ENCODE data around the gene GNG2. TPM values are rescaled to one million over a fixed set of nuclear protein-coding genes. Genes with fewer than 3 reads are reported as not detected.

GNG2 gene
- total and polyA plus RNA-seq, 10 donors, result 23.6 to 180 (median 99.1) TPM

DNA sequence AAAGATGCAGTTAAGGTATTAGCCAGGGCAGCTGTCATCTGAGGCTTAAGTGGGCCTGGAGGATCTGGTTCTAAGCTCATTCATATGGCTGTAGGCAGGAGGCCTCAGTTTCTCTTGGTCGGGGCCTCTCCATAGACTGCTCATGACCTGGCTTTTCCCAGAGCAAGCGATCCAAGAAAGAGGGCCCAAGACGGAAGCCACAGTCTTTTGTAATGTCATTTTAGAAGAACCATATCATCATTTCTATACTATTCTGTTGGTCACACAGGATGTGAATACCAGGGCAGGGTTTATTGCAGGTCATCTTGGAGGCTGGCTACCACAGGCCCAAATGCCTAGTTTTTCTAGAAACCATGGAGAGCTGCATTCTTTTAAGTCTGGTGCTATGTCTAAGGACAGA is 47.7 kb downstream of the GNG2 start:
- intact Hi-C loops (cut with DNase I; ENCODE audit: low total_unique reads), result no loop called here
- WGBS, 5 donors, result 72 to 89% (median 83%) methylated on average over 3 of the region's 3 CpGs
- no peak for DNase-seq

DNA sequence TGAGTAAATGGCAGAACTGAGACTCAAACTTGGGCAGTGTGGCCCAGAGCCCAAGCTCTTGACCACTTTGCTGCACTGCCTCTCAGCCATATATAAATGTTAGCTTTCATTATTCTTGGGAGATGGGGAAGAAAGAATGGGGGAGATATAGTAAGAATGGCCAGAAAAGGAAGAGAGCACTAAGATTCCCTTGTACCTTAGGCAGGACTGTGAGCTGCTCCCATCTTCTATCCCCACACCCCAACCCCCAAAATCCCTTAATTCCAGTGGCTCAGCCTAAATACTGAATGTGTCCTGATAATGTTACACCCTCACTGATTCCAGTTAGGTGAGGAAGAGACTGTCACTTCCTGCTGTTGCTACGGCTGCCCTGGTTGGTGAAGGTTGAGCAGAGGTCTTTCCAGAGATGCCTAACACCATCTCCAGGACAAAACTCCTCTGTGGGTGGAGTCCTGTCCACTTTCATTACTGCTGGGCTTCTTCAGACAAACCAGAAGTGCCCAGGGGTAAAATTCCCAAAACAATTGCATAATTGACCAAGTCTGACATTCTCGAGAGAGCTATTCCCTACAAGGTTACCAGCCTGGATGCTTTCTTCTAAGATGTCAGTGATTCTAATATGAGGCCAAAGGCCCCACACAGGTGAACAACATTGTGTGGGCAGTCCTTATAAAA is 51.8 kb downstream of the GNG2 start:
- no peak for TF ChIP-seq CTCF (IDR thresholded peaks at IDR 0.05 in 8 of 11, conservative IDR thresholded peaks at IDR 0.05 in 3 of 11)
- no peak for TF ChIP-seq POLR2A (IDR thresholded peaks at IDR 0.05)
- TF ChIP-seq POLR2AphosphoS5 (IDR thresholded peaks at IDR 0.05), result no peak
- intact Hi-C loops (cut with DNase I; ENCODE audit: low total_unique reads), result no loop called here
- WGBS, 5 donors, result 69 to 83% (median 78%) methylated on average over 2 of the region's 2 CpGs
- no peak for DNase-seq
- peak overlapping the region in 1 of 8 donors; percentile 34 for H3K27ac ChIP-seq
- H3K36me3 ChIP-seq, result peaks cover 0 to 26% (median 0%) of the 10 kb centered on the region in 6 donors
- H3K27me3 ChIP-seq (replicated peaks in 1 of 7), result no peaks in the 10 kb centered on the region
- H3K4me1 ChIP-seq, result peaks cover 0 to 74% (median 9%) of the 10 kb centered on the region in 6 donors
- H3K4me3 ChIP-seq, result no peak overlapping the region
- H3K9me3 ChIP-seq, result no peaks in the 10 kb centered on the region

More for the DNA sequence above, 47.7 kb downstream of the GNG2 start:
- Histone ChIP-seq H3K27me3 (replicated peaks in 1 of 7) (no peaks in the 10 kb centered on the region), H3K4me1 (peaks cover 5 to 64% (median 18%) of the 10 kb centered on the region in 6 donors), H3K27ac (peak overlapping the region in 2 of 8 donors; percentile 9 to 24), H3K4me3 (no peak overlapping the region), H3K9me3 (peaks cover 0 to 23% (median 15%) of the 10 kb centered on the region in 8 donors), H3K36me3 (peaks cover 0 to 30% (median 0%) of the 10 kb centered on the region in 6 donors)
- TF ChIP-seq CTCF (IDR thresholded peaks at IDR 0.05 in 8 of 11, conservative IDR thresholded peaks at IDR 0.05 in 3 of 11) (no peak), POLR2AphosphoS5 (IDR thresholded peaks at IDR 0.05) (no peak), POLR2A (IDR thresholded peaks at IDR 0.05) (no peak)

GRCh38 chr14:51914310-51914709 is 53.9 kb downstream of the GNG2 start:
- TF ChIP-seq POLR2A (IDR thresholded peaks at IDR 0.05), result no peak
- TF ChIP-seq CTCF (IDR thresholded peaks at IDR 0.05 in 8 of 11, conservative IDR thresholded peaks at IDR 0.05 in 3 of 11), result no peak
- no peak for TF ChIP-seq POLR2AphosphoS5 (IDR thresholded peaks at IDR 0.05)
- Histone ChIP-seq H3K9me3 (no peaks in the 10 kb centered on the region), H3K36me3 (peaks cover 0 to 26% (median 0%) of the 10 kb centered on the region in 6 donors), H3K4me3 (no peak overlapping the region), H3K4me1 (peaks cover 0 to 68% (median 9%) of the 10 kb centered on the region in 6 donors), H3K27me3 (replicated peaks in 1 of 7) (no peaks in the 10 kb centered on the region), H3K27ac (no peak overlapping the region)
- WGBS, 5 donors, result 65 to 82% (median 71%) methylated on average over 6 of the region's 6 CpGs
- intact Hi-C loops (cut with DNase I; ENCODE audit: low total_unique reads), result no loop called here
- DNase-seq, result no peak

GRCh38 chr14:51917193-51917592 is 56.8 kb downstream of the GNG2 start:
- no peak for DNase-seq
- 62 to 90% (median 88%) methylated on average over 6 of the region's 6 CpGs for WGBS, 5 donors
- TF ChIP-seq CTCF (IDR thresholded peaks at IDR 0.05 in 8 of 11, conservative IDR thresholded peaks at IDR 0.05 in 3 of 11) (no peak), POLR2A (IDR thresholded peaks at IDR 0.05) (no peak), POLR2AphosphoS5 (IDR thresholded peaks at IDR 0.05) (no peak)
- H3K9me3 ChIP-seq, result no peaks in the 10 kb centered on the region
- no peaks in the 10 kb centered on the region for H3K27me3 ChIP-seq (replicated peaks in 1 of 7)
- H3K27ac ChIP-seq, result no peak overlapping the region
- H3K4me3 ChIP-seq, result no peak overlapping the region
- peaks cover 0 to 16% (median 0%) of the 10 kb centered on the region in 6 donors for H3K36me3 ChIP-seq
- peaks cover 0 to 53% (median 9%) of the 10 kb centered on the region in 6 donors for H3K4me1 ChIP-seq
- intact Hi-C loops (cut with DNase I; ENCODE audit: low total_unique reads), result no loop called here
